Progenitor cell of endocrine pancreas (in vitro differentiated cells): ENCODE data around the gene LCN15. TPM values are rescaled to one million over a fixed set of nuclear protein-coding genes. Genes with fewer than 3 reads are reported as not detected.

ENCODE experiments used
- DNase-seq: peaks from one replicate; pipeline ENCODE4 v3.0.0; 2021; ENCODE audit warnings: low spot score; ENCODE audit not compliant: unreplicated experiment
- H3K27ac Mint-ChIP-seq: 2 replicates; pipeline ENCODE4 v1.8.0; 2021; ENCODE audit warnings: mild to moderate bottlenecking, moderate library complexity, mixed read lengths
- H3K27me3 Mint-ChIP-seq: 2 replicates; pipeline ENCODE4 v1.8.0; 2021; ENCODE audit warnings: mixed read lengths
- H3K36me3 Mint-ChIP-seq: 2 replicates; pipeline ENCODE4 v1.8.0; 2022; ENCODE audit warnings: mixed read lengths; ENCODE audit not compliant: insufficient read depth
- H3K4me1 Mint-ChIP-seq: 2 replicates; pipeline ENCODE4 v1.8.0; 2021; ENCODE audit warnings: low read depth, mixed read lengths
- H3K4me3 Mint-ChIP-seq: 2 replicates; pipeline ENCODE4 v1.8.0; 2021; ENCODE audit warnings: low read depth, mild to moderate bottlenecking, moderate library complexity, mixed read lengths
- H3K9me3 Mint-ChIP-seq: 2 replicates; pipeline ENCODE4 v1.8.0; 2021; ENCODE audit warnings: low read depth, mixed read lengths
- total RNA-seq: library from RNA; stranded (reverse); gene quantifications from 2 replicates; pipeline ENCODE4 v1.2.1, GENCODE V29; 2021
- TF ChIP-seq, protein P1 (sequence below): fragments of 200-600 bp; sonication (generic); IDR thresholded peaks from one replicate; pipeline ENCODE4 v1.5.0; 2021; ENCODE audit warnings: antibody characterized with exemption, mild to moderate bottlenecking; ENCODE audit not compliant: unreplicated experiment

The LCN15 gene
- total RNA-seq, 1 donor from 2014 or later, result not detected

DNA sequence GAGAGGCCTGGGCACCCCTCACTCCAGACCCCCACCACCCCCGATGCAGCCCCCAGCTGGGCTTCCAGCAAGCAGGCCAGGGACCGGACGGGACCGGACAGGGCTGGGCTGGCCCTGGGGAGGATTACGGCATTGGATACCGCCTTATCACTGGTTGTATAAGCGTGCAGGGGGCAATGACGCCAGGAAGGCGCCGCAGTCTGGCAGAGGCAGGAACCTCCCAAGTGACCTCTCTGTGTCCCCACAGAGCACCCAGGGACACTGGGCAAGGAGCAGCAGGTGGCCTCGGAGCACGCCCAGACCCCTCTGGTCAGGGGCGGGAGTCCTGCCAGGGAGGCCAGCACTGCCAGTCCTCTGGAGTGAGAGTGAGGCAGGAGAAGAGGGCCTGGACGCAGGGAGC, 723 bp upstream of the LCN15 start:
- H3K4me1 Mint-ChIP-seq, result peaks cover 1% of the 10 kb centered on the region
- H3K4me3 Mint-ChIP-seq, result no peak overlapping the region
- no peak overlapping the region for H3K27ac Mint-ChIP-seq
- H3K27me3 Mint-ChIP-seq, result peaks cover 3% of the 10 kb centered on the region
- DNase-seq, result no peak
- TF ChIP-seq, protein P1, sequence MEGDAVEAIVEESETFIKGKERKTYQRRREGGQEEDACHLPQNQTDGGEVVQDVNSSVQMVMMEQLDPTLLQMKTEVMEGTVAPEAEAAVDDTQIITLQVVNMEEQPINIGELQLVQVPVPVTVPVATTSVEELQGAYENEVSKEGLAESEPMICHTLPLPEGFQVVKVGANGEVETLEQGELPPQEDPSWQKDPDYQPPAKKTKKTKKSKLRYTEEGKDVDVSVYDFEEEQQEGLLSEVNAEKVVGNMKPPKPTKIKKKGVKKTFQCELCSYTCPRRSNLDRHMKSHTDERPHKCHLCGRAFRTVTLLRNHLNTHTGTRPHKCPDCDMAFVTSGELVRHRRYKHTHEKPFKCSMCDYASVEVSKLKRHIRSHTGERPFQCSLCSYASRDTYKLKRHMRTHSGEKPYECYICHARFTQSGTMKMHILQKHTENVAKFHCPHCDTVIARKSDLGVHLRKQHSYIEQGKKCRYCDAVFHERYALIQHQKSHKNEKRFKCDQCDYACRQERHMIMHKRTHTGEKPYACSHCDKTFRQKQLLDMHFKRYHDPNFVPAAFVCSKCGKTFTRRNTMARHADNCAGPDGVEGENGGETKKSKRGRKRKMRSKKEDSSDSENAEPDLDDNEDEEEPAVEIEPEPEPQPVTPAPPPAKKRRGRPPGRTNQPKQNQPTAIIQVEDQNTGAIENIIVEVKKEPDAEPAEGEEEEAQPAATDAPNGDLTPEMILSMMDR, result no peak
- H3K9me3 Mint-ChIP-seq, result no peaks in the 10 kb centered on the region
- no peaks in the 10 kb centered on the region for H3K36me3 Mint-ChIP-seq

DNA sequence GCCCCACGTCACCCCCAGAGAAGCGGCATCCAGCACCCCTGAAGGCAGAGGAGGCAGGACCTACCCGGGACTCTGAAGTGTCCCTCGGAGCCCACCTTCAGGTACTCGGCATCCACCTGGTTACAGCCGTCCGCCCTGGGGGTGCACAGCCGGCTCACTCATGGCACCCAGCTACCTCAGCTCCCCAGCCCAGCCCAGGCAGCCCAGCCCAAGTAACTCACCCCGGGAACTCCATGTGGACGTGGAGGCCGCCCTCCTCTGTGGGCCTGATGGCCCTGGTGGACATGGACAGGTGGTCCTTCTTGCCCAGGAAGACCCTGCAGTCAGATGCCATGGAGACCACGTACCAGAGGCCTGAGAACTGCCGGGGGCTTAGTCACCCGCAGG, 676 bp downstream of the LCN15 start:
- Mint-ChIP-seq H3K4me3 (no peak overlapping the region), H3K27me3 (peaks cover 3% of the 10 kb centered on the region), H3K4me1 (no peaks in the 10 kb centered on the region), H3K27ac (no peak overlapping the region), H3K9me3 (no peaks in the 10 kb centered on the region), H3K36me3 (no peaks in the 10 kb centered on the region)
- DNase-seq, result no peak
- TF ChIP-seq, protein P1, result no peak

DNA sequence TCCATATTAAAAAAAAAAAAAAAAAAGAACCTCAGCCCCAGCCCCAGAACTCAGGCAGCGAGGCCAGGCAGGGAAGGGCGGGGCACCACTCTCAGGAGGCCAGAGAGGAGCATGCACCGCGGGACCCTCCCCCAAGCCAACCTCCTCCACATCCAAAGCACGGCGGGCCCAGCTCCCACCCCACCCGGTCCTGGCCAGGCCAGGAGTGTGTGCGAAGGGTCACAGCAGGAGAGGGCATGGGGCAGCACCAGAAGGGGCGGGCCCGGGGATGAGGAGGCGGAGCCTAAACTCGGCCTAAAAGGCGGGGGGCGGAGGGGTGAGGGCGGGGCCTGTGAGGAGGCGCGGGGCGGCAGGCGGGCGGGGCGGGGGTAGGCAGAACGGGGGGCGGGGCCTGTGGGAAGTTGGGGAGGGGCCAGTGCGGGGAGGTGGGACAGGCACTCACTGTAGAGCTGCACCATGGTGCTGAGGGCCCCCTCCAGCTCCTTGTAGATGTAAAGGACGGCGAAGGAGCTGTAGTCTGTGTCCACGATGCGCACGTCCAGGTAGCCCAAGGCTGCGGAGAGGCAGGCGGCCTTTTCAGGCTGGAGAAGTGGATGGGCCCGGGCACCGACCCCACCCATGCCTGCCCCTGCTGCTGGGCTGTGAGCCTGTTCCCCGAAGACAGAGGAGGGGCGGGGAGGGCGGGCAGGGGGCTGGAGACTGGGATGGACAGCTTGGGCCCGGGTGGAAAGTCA, 1.2 kb downstream of the LCN15 start:
- Mint-ChIP-seq H3K9me3 (no peaks in the 10 kb centered on the region), H3K27me3 (peaks cover 3% of the 10 kb centered on the region), H3K36me3 (no peaks in the 10 kb centered on the region), H3K27ac (no peak overlapping the region), H3K4me1 (no peaks in the 10 kb centered on the region), H3K4me3 (no peak overlapping the region)
- DNase-seq, result peak; percentile 40
- TF ChIP-seq, protein P1, result no peak

DNA sequence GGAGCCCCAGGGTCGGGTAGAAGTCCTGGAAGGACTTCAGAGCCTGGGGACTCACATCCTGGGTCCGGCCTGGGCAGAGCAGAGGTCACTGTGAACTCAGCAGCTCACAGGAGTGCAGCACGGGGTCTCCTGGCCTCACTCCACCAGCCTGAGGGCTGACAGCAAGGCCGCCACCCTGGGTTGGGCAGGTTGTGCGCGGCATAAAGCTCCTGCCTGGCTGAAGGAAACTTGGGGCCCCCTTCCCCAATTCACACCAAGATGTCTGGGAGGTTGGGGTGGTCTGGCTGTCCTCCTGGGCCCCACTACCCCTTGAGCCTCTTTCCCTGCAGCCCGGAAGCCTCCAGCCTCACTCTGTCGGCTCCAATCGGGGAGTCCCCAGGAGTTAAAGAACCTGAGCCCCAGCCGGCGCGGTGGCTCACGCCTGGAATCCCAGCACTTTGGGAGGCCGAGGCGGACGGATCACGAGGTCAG, 2.1 kb downstream of the LCN15 start:
- H3K4me1 Mint-ChIP-seq, result no peaks in the 10 kb centered on the region
- no peaks in the 10 kb centered on the region for H3K9me3 Mint-ChIP-seq
- H3K4me3 Mint-ChIP-seq, result no peak overlapping the region
- TF ChIP-seq, protein P1, result no peak
- DNase-seq, result no peak
- H3K27ac Mint-ChIP-seq, result no peak overlapping the region
- H3K36me3 Mint-ChIP-seq, result no peaks in the 10 kb centered on the region
- peaks cover 3% of the 10 kb centered on the region for H3K27me3 Mint-ChIP-seq

DNA sequence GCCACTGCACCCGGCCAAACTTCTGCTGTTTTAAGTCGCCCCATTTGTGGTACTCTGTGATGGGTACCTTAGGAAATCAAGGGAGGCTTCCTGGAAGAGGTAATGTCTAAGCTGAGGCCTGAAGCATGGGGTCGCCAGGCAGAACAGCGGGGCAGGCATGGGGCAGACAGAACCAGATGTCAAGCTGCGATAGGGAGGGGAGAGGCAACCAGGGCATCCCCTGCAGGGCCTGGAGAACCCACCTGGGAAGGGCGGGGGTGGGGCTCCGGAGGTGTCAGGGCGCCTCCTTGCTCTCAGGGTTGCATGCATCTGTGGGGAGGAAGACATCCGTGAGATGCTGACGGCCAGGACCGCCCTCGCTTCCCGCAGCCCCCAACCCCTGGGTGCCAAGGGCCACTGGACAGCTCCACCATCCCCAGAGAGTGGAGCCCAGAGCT, 2.8 kb downstream of the LCN15 start:
- DNase-seq, result no peak
- Mint-ChIP-seq H3K36me3 (no peaks in the 10 kb centered on the region), H3K4me1 (no peaks in the 10 kb centered on the region), H3K4me3 (no peak overlapping the region), H3K9me3 (no peaks in the 10 kb centered on the region), H3K27ac (no peak overlapping the region), H3K27me3 (no peaks in the 10 kb centered on the region)
- TF ChIP-seq, protein P1, result no peak
